SK-N-SH (cell line): ENCODE measurements around the gene ZNF608.

Experiments
- EP300 ChIP-seq, 2 experiments: IDR thresholded peaks; 2 replicates each; pipeline versions ENCODE4 v1.4.0 to v1.6.1; 2012; ENCODE audit warnings: borderline replicate concordance in 1 of 2, low read depth in 1 of 2, low read length in 1 of 2
- SMC3 ChIP-seq: IDR thresholded peaks from 2 replicates; pipeline ENCODE4 v1.6.1; 2012; ENCODE audit warnings: low read depth, low read length, improper control_type of control experiment
- TF ChIP-seq, protein P1 (sequence below): fragments of 150-350 bp; IDR thresholded peaks from 2 replicates; pipeline ENCODE4 v1.6.1; 2017; ENCODE audit warnings: antibody characterized with exemption, low read length, low read depth, borderline replicate concordance
- TF ChIP-seq, protein P2 (sequence below): fragments of 200-600 bp; sonication (generic); IDR thresholded peaks from 2 replicates; pipeline ENCODE4 v1.6.1; 2017; ENCODE audit warnings: antibody characterized with exemption, mild to moderate bottlenecking, moderate library complexity

DNA sequence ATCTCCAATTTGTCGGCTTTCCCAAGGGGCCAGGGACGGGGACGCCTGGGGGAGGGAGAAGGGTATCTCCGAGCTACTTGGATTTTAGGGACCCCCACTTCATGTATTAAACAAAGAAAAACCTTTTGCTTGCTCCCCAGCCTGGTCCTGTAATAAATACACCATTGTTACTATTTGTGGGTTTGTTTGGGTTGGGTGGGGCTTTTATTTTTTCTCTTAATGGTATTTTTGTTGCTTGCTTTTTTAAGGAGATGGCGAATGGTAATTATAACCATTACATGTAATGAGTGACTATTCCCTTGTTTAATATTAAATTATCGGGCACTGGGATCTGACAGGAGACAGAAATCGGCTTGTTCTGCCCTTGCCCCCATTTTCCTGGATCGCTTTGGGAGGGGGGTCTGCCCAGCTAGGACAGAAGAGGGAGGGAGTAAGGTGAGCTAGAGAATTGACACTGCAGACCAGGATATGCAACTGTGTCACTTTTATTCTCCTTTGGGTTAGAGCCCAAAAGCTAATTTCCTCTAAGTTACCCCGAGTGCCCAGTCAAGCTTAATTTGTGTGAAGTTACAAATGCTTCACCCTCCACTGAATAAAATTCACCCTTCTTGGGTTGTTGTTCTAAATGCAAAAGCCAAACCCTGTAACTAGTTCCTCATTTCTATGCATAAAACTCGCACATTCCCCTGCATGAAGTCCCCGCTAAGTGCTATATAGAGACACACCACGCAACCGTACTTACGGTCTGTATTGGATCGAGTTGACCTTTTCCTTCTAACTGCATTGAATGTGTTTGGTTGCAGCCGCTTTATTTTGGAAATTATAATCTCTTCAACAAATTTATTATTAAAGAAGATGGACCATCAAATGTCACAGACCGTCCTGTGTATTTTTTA, 1.6 kb upstream of the ZNF608 start:
- no peak for TF ChIP-seq EP300 (IDR thresholded peaks at IDR 0.05; ENCODE audit: borderline replicate concordance in 1 of 2, low read depth in 1 of 2, low read length in 1 of 2)
- TF ChIP-seq, protein P1, sequence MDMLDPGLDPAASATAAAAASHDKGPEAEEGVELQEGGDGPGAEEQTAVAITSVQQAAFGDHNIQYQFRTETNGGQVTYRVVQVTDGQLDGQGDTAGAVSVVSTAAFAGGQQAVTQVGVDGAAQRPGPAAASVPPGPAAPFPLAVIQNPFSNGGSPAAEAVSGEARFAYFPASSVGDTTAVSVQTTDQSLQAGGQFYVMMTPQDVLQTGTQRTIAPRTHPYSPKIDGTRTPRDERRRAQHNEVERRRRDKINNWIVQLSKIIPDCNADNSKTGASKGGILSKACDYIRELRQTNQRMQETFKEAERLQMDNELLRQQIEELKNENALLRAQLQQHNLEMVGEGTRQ = no peak
- no peak for TF ChIP-seq SMC3
- TF ChIP-seq, protein P2, sequence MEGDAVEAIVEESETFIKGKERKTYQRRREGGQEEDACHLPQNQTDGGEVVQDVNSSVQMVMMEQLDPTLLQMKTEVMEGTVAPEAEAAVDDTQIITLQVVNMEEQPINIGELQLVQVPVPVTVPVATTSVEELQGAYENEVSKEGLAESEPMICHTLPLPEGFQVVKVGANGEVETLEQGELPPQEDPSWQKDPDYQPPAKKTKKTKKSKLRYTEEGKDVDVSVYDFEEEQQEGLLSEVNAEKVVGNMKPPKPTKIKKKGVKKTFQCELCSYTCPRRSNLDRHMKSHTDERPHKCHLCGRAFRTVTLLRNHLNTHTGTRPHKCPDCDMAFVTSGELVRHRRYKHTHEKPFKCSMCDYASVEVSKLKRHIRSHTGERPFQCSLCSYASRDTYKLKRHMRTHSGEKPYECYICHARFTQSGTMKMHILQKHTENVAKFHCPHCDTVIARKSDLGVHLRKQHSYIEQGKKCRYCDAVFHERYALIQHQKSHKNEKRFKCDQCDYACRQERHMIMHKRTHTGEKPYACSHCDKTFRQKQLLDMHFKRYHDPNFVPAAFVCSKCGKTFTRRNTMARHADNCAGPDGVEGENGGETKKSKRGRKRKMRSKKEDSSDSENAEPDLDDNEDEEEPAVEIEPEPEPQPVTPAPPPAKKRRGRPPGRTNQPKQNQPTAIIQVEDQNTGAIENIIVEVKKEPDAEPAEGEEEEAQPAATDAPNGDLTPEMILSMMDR = no peak
